ENCODE data around the gene ALDH3A2.

DNA sequence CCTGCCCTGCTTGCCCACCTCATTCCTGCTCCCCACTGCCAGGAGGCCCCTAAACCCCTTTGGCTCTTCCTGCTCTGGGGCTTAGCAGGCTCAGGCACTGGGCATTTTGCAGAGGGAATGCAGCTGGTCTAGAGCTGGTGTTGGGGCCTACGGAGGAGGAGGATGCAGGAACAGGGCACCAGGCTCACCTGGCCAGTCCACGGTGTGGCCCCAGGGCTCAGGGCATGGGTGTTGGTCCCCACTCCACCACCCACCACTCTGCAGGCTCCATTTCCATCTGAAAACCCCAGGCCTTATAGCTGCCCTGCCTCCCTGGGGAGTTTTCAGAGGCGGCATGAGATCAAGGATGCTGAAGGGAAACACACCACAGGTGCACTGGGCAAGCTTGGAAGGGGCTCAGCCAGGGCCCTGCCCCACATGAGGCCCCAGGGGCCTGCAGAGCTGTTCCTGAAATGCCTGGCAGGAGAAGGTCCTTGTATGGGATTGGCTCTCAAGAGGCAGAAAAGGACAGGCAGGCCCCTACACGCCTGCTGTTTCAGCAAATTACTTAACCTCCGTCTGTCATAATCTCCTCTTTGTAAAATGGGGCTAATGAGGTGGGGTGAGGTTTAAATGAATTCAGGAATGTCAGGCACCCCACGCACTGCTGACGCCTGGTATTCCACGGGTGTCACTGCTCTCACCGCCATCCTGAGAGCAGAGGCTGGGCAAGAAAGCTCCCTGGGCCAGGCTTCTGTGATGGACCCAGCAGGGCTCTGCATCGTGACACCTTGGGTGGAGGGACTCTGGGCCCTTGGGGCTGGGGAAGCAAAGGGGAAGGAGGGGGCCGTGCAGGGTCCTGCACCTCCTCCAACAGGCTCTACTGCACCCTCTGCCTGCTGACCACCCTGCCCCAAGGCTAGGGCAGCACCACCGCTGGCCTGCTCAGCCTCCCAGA, 58.5 kb downstream of the ALDH3A2 start:
- TF ChIP-seq ZNF274 (IDR thresholded peaks at IDR 0.05; ENCODE audit: low read depth, low read length) = no peak
- no peak for TF ChIP-seq YY1 (IDR thresholded peaks at IDR 0.05; ENCODE audit: insufficient read depth, insufficient read length)
